ENCODE data around the gene JAM3. TPM values are rescaled to one million over a fixed set of nuclear protein-coding genes. Genes with fewer than 3 reads are reported as not detected.
"Not testable (repeated sequence)": the region's sequence is repeated elsewhere in the genome, so short reads cannot be mapped to it uniquely, and the experiment has no call there.

The JAM3 gene
- total RNA-seq, 3 donors from 2014 or later: 25.0 to 34.5 (median 33.8) TPM

DNA sequence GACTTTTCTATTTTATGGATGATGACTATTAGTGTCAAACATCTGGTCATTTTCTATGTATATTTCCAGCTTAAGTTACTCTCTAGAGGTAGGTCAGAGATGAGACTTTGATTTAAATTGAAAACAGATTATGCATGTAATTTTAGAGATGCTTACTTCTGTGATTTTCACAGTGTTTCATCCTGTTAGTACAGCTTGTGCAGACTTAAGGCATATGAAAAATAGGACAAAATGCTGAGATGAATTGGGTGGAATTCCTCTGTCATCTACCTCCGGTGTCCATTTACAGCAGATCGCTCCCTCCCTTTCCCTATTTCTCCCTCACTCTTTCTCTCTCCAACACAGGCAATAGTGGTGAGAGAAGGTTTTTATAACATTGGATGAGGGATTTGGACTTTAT is 14.1 kb downstream of the JAM3 start:
- H3K27me3 ChIP-seq: no peaks in the 10 kb centered on the region
- no peak for DNase-seq (ENCODE audit: low spot score in 2 of 2)
- intact Hi-C loops (cut with DNase I; ENCODE audit: low total_unique reads): no loop called here
- no peaks in the 10 kb centered on the region for H3K9me3 ChIP-seq
- TF ChIP-seq POLR2AphosphoS5 (IDR thresholded peaks at IDR 0.05): no peak
- TF ChIP-seq POLR2A (IDR thresholded peaks at IDR 0.05): no peak
- TF ChIP-seq, protein P1, sequence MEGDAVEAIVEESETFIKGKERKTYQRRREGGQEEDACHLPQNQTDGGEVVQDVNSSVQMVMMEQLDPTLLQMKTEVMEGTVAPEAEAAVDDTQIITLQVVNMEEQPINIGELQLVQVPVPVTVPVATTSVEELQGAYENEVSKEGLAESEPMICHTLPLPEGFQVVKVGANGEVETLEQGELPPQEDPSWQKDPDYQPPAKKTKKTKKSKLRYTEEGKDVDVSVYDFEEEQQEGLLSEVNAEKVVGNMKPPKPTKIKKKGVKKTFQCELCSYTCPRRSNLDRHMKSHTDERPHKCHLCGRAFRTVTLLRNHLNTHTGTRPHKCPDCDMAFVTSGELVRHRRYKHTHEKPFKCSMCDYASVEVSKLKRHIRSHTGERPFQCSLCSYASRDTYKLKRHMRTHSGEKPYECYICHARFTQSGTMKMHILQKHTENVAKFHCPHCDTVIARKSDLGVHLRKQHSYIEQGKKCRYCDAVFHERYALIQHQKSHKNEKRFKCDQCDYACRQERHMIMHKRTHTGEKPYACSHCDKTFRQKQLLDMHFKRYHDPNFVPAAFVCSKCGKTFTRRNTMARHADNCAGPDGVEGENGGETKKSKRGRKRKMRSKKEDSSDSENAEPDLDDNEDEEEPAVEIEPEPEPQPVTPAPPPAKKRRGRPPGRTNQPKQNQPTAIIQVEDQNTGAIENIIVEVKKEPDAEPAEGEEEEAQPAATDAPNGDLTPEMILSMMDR (IDR thresholded peaks at IDR 0.05): no peak
- H3K36me3 ChIP-seq: no peaks in the 10 kb centered on the region
- H3K27ac ChIP-seq: peak overlapping the region in 1 of 2 donors; percentile 7
- no peak overlapping the region for H3K4me3 ChIP-seq
- H3K4me1 ChIP-seq: no peaks in the 10 kb centered on the region

DNA sequence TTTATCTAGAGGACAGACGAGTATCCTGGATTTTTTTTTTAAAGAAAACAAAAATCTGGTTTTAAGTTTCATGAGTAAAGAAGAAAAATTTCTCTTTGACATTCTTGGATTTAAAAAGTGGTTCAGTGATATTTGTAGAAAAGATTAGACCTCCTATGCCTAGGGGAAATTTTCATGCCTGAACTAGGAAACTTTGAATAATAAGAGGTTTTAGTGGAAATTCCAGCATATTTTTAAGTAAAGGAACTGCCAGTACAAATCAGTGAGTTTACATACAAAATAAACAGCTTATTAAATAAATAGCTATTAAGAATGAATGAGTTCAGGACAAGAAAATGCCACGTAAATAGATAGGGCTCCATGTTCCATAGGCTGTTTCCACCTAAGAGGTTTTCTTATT is 17.5 kb downstream of the JAM3 start:
- TF ChIP-seq POLR2AphosphoS5 (IDR thresholded peaks at IDR 0.05) (no peak), POLR2A (IDR thresholded peaks at IDR 0.05) (no peak)
- TF ChIP-seq, protein P1 (IDR thresholded peaks at IDR 0.05): no peak
- Histone ChIP-seq H3K4me3 (no peak overlapping the region), H3K36me3 (no peaks in the 10 kb centered on the region), H3K4me1 (no peaks in the 10 kb centered on the region), H3K9me3 (no peaks in the 10 kb centered on the region), H3K27ac (no peak overlapping the region), H3K27me3 (no peaks in the 10 kb centered on the region)
- DNase-seq (ENCODE audit: low spot score in 2 of 2): no peak
- intact Hi-C loops (cut with DNase I; ENCODE audit: low total_unique reads): no loop called here

DNA sequence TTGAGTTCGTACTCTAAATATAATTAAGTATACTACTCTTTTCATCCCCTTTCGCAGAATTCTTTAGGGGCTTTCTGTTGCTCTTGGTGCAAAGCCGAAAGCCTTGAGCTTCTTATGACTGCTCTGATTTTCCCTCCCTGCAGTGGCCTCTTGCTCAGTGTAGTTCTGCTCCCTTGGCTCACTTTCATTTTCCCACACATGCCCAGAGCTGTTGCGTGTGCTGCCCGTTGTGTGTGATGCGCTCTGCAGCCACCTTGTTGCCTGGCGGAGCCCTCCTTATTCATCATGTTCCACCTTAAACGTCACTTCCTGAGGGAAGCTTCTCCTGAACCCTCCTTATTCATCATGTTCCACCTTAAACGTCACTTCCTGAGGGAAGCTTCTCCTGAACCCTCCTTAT is 23.1 kb downstream of the JAM3 start:
- H3K4me1 ChIP-seq; intact Hi-C loops (cut with DNase I; ENCODE audit: low total_unique reads); H3K4me3 ChIP-seq; H3K36me3 ChIP-seq; H3K27me3 ChIP-seq; H3K9me3 ChIP-seq; H3K27ac ChIP-seq; DNase-seq (ENCODE audit: low spot score in 2 of 2): not testable (repeated sequence)

DNA sequence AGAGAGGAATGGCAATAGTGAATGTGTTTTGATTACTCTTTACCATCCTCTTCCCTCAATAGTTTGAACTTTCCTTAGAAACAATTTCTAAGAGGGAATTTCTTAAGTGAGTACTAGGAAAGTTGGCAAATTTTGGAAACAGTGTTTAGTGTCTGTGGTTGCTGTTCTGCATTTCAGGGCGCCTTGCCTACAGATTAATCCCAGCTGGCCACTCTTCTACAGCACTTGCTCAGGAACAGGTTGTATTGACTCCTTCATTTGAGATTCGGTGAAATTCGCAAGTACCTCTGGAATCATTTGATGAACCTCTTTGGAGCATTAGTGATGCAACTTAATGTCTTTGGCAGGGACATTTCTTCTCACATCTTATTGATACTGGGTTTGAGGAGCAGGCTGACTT is 28.3 kb downstream of the JAM3 start:
- TF ChIP-seq, protein P1 (IDR thresholded peaks at IDR 0.05): no peak
- Histone ChIP-seq H3K27me3 (no peaks in the 10 kb centered on the region), H3K4me3 (no peak overlapping the region), H3K27ac (no peak overlapping the region), H3K9me3 (no peaks in the 10 kb centered on the region), H3K4me1 (no peaks in the 10 kb centered on the region), H3K36me3 (no peaks in the 10 kb centered on the region)
- DNase-seq (ENCODE audit: low spot score in 2 of 2): no peak
- intact Hi-C loops (cut with DNase I; ENCODE audit: low total_unique reads): no loop called here

DNA sequence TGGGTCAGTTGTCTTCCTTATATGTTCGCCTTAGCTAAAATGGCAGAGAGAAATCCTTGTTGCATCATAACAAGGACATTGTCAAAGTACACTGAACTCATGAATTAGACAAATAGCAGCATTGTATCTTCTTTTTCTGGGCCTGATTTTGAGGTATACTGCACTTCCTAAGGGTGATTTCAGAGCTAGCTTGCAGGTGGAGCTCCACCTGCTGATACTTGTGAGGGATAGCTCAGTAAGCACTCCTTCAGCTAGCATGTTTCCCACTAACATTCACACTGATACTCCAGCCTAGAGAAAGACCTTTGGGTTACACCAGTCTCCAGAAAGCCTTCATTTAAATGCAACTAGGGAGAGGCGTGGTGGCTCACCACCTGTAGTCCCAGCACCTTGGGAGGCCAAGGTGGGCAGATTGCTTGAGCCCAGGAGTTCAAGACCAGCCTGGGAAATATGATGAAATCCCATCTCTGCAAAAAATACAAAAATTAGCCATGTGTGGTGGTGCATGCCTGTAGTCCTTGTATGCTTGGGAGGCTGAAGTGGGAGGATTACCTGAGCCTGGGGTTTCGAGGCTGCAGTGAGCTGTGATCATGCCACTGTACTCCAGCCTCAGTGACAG is 29.8 kb downstream of the JAM3 start:
- TF ChIP-seq, protein P1 (IDR thresholded peaks at IDR 0.05): no peak
- Histone ChIP-seq H3K36me3 (no peaks in the 10 kb centered on the region), H3K4me1 (no peaks in the 10 kb centered on the region), H3K9me3 (no peaks in the 10 kb centered on the region), H3K27me3 (no peaks in the 10 kb centered on the region), H3K27ac (no peak overlapping the region), H3K4me3 (no peak overlapping the region)
- intact Hi-C loops (cut with DNase I; ENCODE audit: low total_unique reads): no loop called here
- DNase-seq (ENCODE audit: low spot score in 2 of 2): no peak

DNA sequence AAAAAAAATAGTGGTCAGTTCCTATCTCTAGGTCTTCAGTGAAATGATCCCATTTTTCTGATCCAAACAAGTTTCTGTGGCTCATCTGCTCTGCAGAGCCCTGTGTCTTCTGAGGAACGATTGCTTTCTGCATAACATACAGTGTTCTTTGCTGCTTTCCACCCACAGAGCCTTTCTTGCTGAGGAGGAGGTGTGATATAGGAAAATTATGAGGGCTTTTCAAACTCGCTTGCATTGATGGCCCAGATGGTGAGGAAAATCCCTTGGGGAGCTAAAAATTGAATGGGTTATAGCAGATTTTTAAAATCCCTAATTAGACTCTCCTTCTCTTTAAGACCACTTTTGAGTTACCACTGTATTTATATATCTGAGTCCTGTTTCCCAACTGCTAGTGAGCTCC is 31.3 kb downstream of the JAM3 start:
- intact Hi-C loops (cut with DNase I; ENCODE audit: low total_unique reads): no loop called here
- DNase-seq (ENCODE audit: low spot score in 2 of 2): no peak
- Histone ChIP-seq H3K36me3 (no peaks in the 10 kb centered on the region), H3K4me3 (no peak overlapping the region), H3K27ac (no peak overlapping the region), H3K27me3 (no peaks in the 10 kb centered on the region), H3K4me1 (no peaks in the 10 kb centered on the region), H3K9me3 (no peaks in the 10 kb centered on the region)
- TF ChIP-seq POLR2AphosphoS5 (IDR thresholded peaks at IDR 0.05): no peak
- no peak for TF ChIP-seq POLR2A (IDR thresholded peaks at IDR 0.05)
- TF ChIP-seq, protein P1 (IDR thresholded peaks at IDR 0.05): no peak

All from breast epithelium (tissue), 4 donors.